Activated B cell treated with CpG ODN at 0.5 μM for 24 hours (primary cell): ENCODE data around the gene AICDA. TPM values are rescaled to one million over a fixed set of nuclear protein-coding genes. Genes with fewer than 3 reads are reported as not detected.
"Not testable (repeated sequence)": the region's sequence is repeated elsewhere in the genome, so short reads cannot be mapped to it uniquely, and the experiment has no call there.

Experiments used
- ATAC-seq: fragments of 200-7000 bp; cut with Tn5 transposase; one replicate; pipeline ENCODE4 v1.10.0; 2021; ENCODE audit warnings: low read depth, mild to moderate bottlenecking, moderate library complexity
- CTCF ChIA-PET: fragments of 350-600 bp; sonication (Branson Sonifier 250); formaldehyde crosslinking; loops from one replicate; lab custom pipeline; 2021; ENCODE audit warnings: antibody characterized with exemption; lab: Charles Lee
- POLR2A ChIA-PET: fragments of 350-600 bp; sonication (Branson Sonifier 250); formaldehyde crosslinking; loops from one replicate; lab custom pipeline; 2021; ENCODE audit warnings: antibody characterized with exemption; lab: Charles Lee
- DNase-seq: peaks from one replicate; pipeline ENCODE4 v3.0.0; 2022
- H3K27ac Mint-ChIP-seq: one replicate; pipeline ENCODE4 v1.8.0; 2020; ENCODE audit warnings: mixed read lengths
- H3K27me3 Mint-ChIP-seq: one replicate; pipeline ENCODE4 v1.8.0; 2021; ENCODE audit warnings: mixed read lengths
- H3K36me3 Mint-ChIP-seq: one replicate; pipeline ENCODE4 v1.8.0; 2021; ENCODE audit warnings: low read depth, mixed read lengths
- H3K4me1 Mint-ChIP-seq: one replicate; pipeline ENCODE4 v1.8.0; 2021; ENCODE audit warnings: mixed read lengths
- H3K4me3 Mint-ChIP-seq: one replicate; pipeline ENCODE4 v1.8.0; 2020; ENCODE audit warnings: mild to moderate bottlenecking, mixed read lengths
- H3K9me3 Mint-ChIP-seq: one replicate; pipeline ENCODE4 v1.8.0; 2020; ENCODE audit warnings: mixed read lengths
- CTCF ChIP-seq: fragments of 200-600 bp; IDR thresholded peaks from one replicate; pipeline ENCODE4 v1.8.0; 2022; ENCODE audit warnings: antibody characterized with exemption, mild to moderate bottlenecking
- intact Hi-C: fragments of 100-400 bp; cut with micrococcal nuclease; formaldehyde crosslinking; loops from one replicate; pipeline ENCODE4 v1.15.1; 2024
- total RNA-seq: library from RNA; stranded (reverse); gene quantifications from 2 replicates; pipeline ENCODE4 v1.2.3, GENCODE V29; 2022

Gene AICDA
- total RNA-seq, 1 donor from 2014 or later = 3.6 TPM

GRCh38 chr12:8638951-8639350 is 26.3 kb upstream of the AICDA start:
- H3K9me3 Mint-ChIP-seq = no peaks in the 10 kb centered on the region
- DNase-seq = no peak
- H3K27ac Mint-ChIP-seq = no peak overlapping the region
- H3K27me3 Mint-ChIP-seq = no peaks in the 10 kb centered on the region
- TF ChIP-seq CTCF = no peak
- no peak overlapping the region for H3K4me3 Mint-ChIP-seq
- intact Hi-C loops = no loop called here
- ChIA-PET CTCF (no interaction called here), POLR2A (no interaction called here)
- no peak for ATAC-seq
- H3K36me3 Mint-ChIP-seq = no peaks in the 10 kb centered on the region
- H3K4me1 Mint-ChIP-seq = peaks cover 8% of the 10 kb centered on the region

- Mint-ChIP-seq H3K27me3 (no peaks in the 10 kb centered on the region), H3K27ac (peak overlapping the region; percentile 25), H3K36me3 (no peaks in the 10 kb centered on the region), H3K4me1 (peaks cover 2% of the 10 kb centered on the region), H3K4me3 (no peak overlapping the region), H3K9me3 (no peaks in the 10 kb centered on the region)
- CTCF ChIA-PET = no interaction called here
- no peak for ATAC-seq
- TF ChIP-seq CTCF = no peak
- intact Hi-C loops = no loop called here
- POLR2A ChIA-PET = no interaction called here
- DNase-seq = no peak
Measured at GRCh38 chr12:8637666-8638065, 25.0 kb upstream of the AICDA start.

- ChIA-PET POLR2A (no interaction called here), CTCF (no interaction called here)
- no peaks in the 10 kb centered on the region for H3K27me3 Mint-ChIP-seq
- DNase-seq (no peak), ATAC-seq (no peak)
- peaks cover 2% of the 10 kb centered on the region for H3K4me1 Mint-ChIP-seq
- no peak for TF ChIP-seq CTCF
- H3K36me3 Mint-ChIP-seq = no peaks in the 10 kb centered on the region
- H3K27ac Mint-ChIP-seq = no peak overlapping the region
- intact Hi-C loops = no loop called here
- no peak overlapping the region for H3K4me3 Mint-ChIP-seq
- H3K9me3 Mint-ChIP-seq = no peaks in the 10 kb centered on the region
Measured at GRCh38 chr12:8637244-8637643, 24.6 kb upstream of the AICDA start.

GRCh38 chr12:8636581-8636980 is 23.9 kb upstream of the AICDA start:
- ATAC-seq (no peak), DNase-seq (no peak)
- POLR2A ChIA-PET = no interaction called here
- Mint-ChIP-seq H3K4me1 (peaks cover 2% of the 10 kb centered on the region), H3K9me3 (peaks cover under 1% of the 10 kb centered on the region), H3K4me3 (no peak overlapping the region), H3K36me3 (no peaks in the 10 kb centered on the region), H3K27ac (no peak overlapping the region), H3K27me3 (no peaks in the 10 kb centered on the region)
- intact Hi-C loops = no loop called here
- TF ChIP-seq CTCF = no peak
- CTCF ChIA-PET = no interaction called here

GRCh38 chr12:8636007-8636346 is 23.3 kb upstream of the AICDA start:
- CTCF ChIA-PET, H3K27me3 Mint-ChIP-seq, H3K4me1 Mint-ChIP-seq, H3K27ac Mint-ChIP-seq, H3K9me3 Mint-ChIP-seq, intact Hi-C loops, ATAC-seq, H3K36me3 Mint-ChIP-seq, H3K4me3 Mint-ChIP-seq, DNase-seq, POLR2A ChIA-PET: not testable (repeated sequence)

- H3K27me3 Mint-ChIP-seq, H3K4me1 Mint-ChIP-seq, H3K4me3 Mint-ChIP-seq, POLR2A ChIA-PET, H3K9me3 Mint-ChIP-seq, DNase-seq, H3K27ac Mint-ChIP-seq, H3K36me3 Mint-ChIP-seq, ATAC-seq, intact Hi-C loops: not testable (repeated sequence)
- CTCF ChIA-PET = interaction anchor here (1.2 kb wide), 1 partner anchor 9 kb away, joined by 3 read pairs; no protein-coding TSS in a partner anchor
Measured at GRCh38 chr12:8635342-8636006, 22.8 kb upstream of the AICDA start.
